GM18505 (cell line): ENCODE data around the gene EEF2KMT.

Source experiments
- ATAC-seq: cut with Tn5 transposase; IDR thresholded peaks from one replicate; pipeline ENCODE4 v1.9.1; 2021; ENCODE audit not compliant: unreplicated experiment
- POLR2A ChIP-seq: IDR thresholded peaks from 4 replicates; pipeline ENCODE4 v1.6.1; 2011; ENCODE audit warnings: borderline replicate concordance; ENCODE audit not compliant: insufficient read depth, insufficient read length; ENCODE audit errors: extremely low read depth

Gene EEF2KMT

GRCh38 chr16:5042574-5043171 lies 54.9 kb downstream of the EEF2KMT start:
- TF ChIP-seq POLR2A = no peak
- ATAC-seq = no peak

GRCh38 chr16:5041600-5042133 lies 55.9 kb downstream of the EEF2KMT start:
- peak; percentile 63 for ATAC-seq
- TF ChIP-seq POLR2A = peak; percentile 29

- ATAC-seq = no peak
- TF ChIP-seq POLR2A = no peak
Observed at GRCh38 chr16:5040451-5040850, 57.1 kb downstream of the EEF2KMT start.

- no peak for ATAC-seq
- no peak for TF ChIP-seq POLR2A
Observed at GRCh38 chr16:5036228-5037156, 61.1 kb downstream of the EEF2KMT start.

GRCh38 chr16:5035909-5036227 lies 61.7 kb downstream of the EEF2KMT start:
- no peak for ATAC-seq
- TF ChIP-seq POLR2A = no peak
